ENCODE measurements around the gene DENND6A.

DENND6A gene

DNA sequence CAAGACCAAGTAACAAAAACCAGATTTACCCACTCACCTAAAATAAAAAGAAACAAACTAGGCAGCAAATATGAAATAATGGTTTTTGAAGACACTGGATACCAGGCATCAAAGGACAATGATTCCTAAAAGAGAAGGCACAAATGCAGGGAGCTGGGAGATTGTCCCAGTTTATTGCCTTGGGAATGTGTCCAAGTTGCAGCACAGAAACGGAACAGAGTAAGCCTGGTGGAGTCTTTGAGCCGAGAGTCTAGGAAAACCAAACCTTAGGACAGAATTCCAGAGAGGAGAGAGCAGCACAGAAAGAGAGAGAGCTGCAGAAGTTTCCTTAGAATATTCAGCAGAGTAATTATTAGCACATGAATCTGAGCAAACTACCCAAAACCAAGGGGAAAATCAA lies 87.9 kb downstream of the DENND6A start:
- no peak for TF ChIP-seq CEBPB (IDR thresholded peaks at IDR 0.05)
- no peak for TF ChIP-seq YY1 (IDR thresholded peaks at IDR 0.05; ENCODE audit: low read depth)
- TF ChIP-seq TCF12 (IDR thresholded peaks at IDR 0.05; ENCODE audit: low read depth), result no peak
- no peak for TF ChIP-seq FOXM1 (IDR thresholded peaks at IDR 0.05; ENCODE audit: borderline replicate concordance, low read depth)
- no peak for TF ChIP-seq MAX (IDR thresholded peaks at IDR 0.05)
- TF ChIP-seq, protein P1, sequence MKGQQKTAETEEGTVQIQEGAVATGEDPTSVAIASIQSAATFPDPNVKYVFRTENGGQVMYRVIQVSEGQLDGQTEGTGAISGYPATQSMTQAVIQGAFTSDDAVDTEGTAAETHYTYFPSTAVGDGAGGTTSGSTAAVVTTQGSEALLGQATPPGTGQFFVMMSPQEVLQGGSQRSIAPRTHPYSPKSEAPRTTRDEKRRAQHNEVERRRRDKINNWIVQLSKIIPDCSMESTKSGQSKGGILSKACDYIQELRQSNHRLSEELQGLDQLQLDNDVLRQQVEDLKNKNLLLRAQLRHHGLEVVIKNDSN (IDR thresholded peaks at IDR 0.05), result no peak
- TF ChIP-seq EP300 (IDR thresholded peaks at IDR 0.05; ENCODE audit: borderline replicate concordance), result no peak
- no peak for TF ChIP-seq CREB1 (IDR thresholded peaks at IDR 0.05; ENCODE audit: low read depth)

DNA sequence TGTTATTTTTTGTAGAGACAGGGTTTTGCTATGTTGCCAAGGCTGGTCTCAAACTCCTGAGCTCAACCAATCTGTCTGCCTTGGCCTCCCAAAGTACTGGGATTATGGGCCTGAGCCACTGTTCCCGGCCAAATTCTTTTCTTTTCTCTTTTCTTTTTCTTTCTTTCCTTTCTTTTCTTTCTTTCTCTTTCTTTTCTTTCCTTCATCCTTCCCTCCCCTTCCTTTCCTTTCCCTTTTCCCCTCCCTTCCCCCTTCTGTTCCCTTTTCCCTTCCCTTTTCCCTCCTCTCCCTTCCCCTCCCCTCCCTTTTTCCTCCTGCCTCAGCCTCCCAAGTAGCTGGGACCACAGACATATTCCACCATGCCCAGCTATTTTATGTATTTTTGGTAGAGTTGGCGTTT lies 92.7 kb downstream of the DENND6A start:
- TF ChIP-seq, protein P1 (IDR thresholded peaks at IDR 0.05), result no peak

- TF ChIP-seq CEBPB (IDR thresholded peaks at IDR 0.05) (no peak), TCF12 (IDR thresholded peaks at IDR 0.05; ENCODE audit: low read depth) (no peak), MAX (IDR thresholded peaks at IDR 0.05) (no peak), ZBTB7A (IDR thresholded peaks at IDR 0.05; ENCODE audit: low read depth) (no peak), TEAD4 (IDR thresholded peaks at IDR 0.05) (no peak), FOXM1 (IDR thresholded peaks at IDR 0.05; ENCODE audit: borderline replicate concordance, low read depth) (no peak), YY1 (IDR thresholded peaks at IDR 0.05; ENCODE audit: low read depth) (no peak), CREB1 (IDR thresholded peaks at IDR 0.05; ENCODE audit: low read depth) (no peak), NFIC (IDR thresholded peaks at IDR 0.05) (no peak), EGR1 (IDR thresholded peaks at IDR 0.05) (no peak), EP300 (IDR thresholded peaks at IDR 0.05; ENCODE audit: borderline replicate concordance) (no peak), TAF1 (IDR thresholded peaks at IDR 0.05; ENCODE audit: low read depth) (no peak), RAD21 (IDR thresholded peaks at IDR 0.05; ENCODE audit: low read depth) (no peak)
- TF ChIP-seq, protein P1 (IDR thresholded peaks at IDR 0.05), result no peak
- TF ChIP-seq, protein P2, sequence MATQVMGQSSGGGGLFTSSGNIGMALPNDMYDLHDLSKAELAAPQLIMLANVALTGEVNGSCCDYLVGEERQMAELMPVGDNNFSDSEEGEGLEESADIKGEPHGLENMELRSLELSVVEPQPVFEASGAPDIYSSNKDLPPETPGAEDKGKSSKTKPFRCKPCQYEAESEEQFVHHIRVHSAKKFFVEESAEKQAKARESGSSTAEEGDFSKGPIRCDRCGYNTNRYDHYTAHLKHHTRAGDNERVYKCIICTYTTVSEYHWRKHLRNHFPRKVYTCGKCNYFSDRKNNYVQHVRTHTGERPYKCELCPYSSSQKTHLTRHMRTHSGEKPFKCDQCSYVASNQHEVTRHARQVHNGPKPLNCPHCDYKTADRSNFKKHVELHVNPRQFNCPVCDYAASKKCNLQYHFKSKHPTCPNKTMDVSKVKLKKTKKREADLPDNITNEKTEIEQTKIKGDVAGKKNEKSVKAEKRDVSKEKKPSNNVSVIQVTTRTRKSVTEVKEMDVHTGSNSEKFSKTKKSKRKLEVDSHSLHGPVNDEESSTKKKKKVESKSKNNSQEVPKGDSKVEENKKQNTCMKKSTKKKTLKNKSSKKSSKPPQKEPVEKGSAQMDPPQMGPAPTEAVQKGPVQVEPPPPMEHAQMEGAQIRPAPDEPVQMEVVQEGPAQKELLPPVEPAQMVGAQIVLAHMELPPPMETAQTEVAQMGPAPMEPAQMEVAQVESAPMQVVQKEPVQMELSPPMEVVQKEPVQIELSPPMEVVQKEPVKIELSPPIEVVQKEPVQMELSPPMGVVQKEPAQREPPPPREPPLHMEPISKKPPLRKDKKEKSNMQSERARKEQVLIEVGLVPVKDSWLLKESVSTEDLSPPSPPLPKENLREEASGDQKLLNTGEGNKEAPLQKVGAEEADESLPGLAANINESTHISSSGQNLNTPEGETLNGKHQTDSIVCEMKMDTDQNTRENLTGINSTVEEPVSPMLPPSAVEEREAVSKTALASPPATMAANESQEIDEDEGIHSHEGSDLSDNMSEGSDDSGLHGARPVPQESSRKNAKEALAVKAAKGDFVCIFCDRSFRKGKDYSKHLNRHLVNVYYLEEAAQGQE (IDR thresholded peaks at IDR 0.05; ENCODE audit: low read depth), result no peak
These were observed 94.0 kb downstream of the DENND6A start for GRCh38 chr3:57598765-57599360.

GRCh38 chr3:57597127-57597923 lies 95.6 kb downstream of the DENND6A start, which contains the start of gene ARF4:
Gene ARF4, minus strand, starts transcription at chr3:57597344. Its CDS starts 204 bp downstream, at chr3:57597140.
- TF ChIP-seq, protein P2 (IDR thresholded peaks at IDR 0.05; ENCODE audit: low read depth), result no peak
- TF ChIP-seq TAF1 (IDR thresholded peaks at IDR 0.05; ENCODE audit: low read depth) (peak; percentile 76), TCF12 (IDR thresholded peaks at IDR 0.05; ENCODE audit: low read depth) (no peak), RAD21 (IDR thresholded peaks at IDR 0.05; ENCODE audit: low read depth) (no peak), YY1 (IDR thresholded peaks at IDR 0.05; ENCODE audit: low read depth) (peak; percentile 56), CREB1 (IDR thresholded peaks at IDR 0.05; ENCODE audit: low read depth) (peak; percentile 92), MAX (IDR thresholded peaks at IDR 0.05) (peak; percentile 85), ZBTB7A (IDR thresholded peaks at IDR 0.05; ENCODE audit: low read depth) (no peak; the same call in 1 of the 2 replicates), EP300 (IDR thresholded peaks at IDR 0.05; ENCODE audit: borderline replicate concordance) (peak; percentile 40; the same call in 1 of the 2 replicates)
- TF ChIP-seq, protein P1 (IDR thresholded peaks at IDR 0.05), result 0 out of 2 replicates have a peak, but pooled peaks have one; percentile 19

Data from Ishikawa (cell line).